ENCODE results near the gene PRADC1.

The PRADC1 gene

GRCh38 chr2:73265298-73266060 lies 32.4 kb upstream of the PRADC1 start:
- H4K20me1 ChIP-seq (ENCODE audit: insufficient read depth, low read length) = peaks cover 41% of the 10 kb centered on the region
- H3K79me2 ChIP-seq (ENCODE audit: insufficient read depth, low read length) = peaks cover 21% of the 10 kb centered on the region
- DNase-seq (no peak), ATAC-seq (ENCODE audit: insufficient read depth, low read depth) (no peak)
- peaks cover 81% of the 10 kb centered on the region for H3K36me3 ChIP-seq (ENCODE audit: insufficient read depth, low read length)
- no peak overlapping the region for H3K27ac ChIP-seq (ENCODE audit: low read length)
- no peak overlapping the region for H2AFZ ChIP-seq (ENCODE audit: low read depth, low read length)
- no peak overlapping the region for H3K4me2 ChIP-seq (ENCODE audit: insufficient read depth, low read length)
- no peaks in the 10 kb centered on the region for H3K27me3 ChIP-seq (ENCODE audit: insufficient read depth, low read length, poor library complexity)
- no peak overlapping the region for H3K4me3 ChIP-seq (ENCODE audit: low read depth in 1 of 2, low read length in 2 of 2)
- no peaks in the 10 kb centered on the region for H3K9me3 ChIP-seq (ENCODE audit: insufficient read depth, low read length, severe bottlenecking)
- TF ChIP-seq CTCF (IDR thresholded peaks at IDR 0.05; ENCODE audit: borderline replicate concordance, extremely low read depth, low read length, poor library complexity, severe bottlenecking) = no peak
- TF ChIP-seq EZH2 (IDR thresholded peaks at IDR 0.05; ENCODE audit: borderline replicate concordance, low read depth, low read length, severe bottlenecking) = no peak
- H3K9ac ChIP-seq (ENCODE audit: low read depth, low read length) = no peak overlapping the region
- H3K4me1 ChIP-seq (ENCODE audit: insufficient read depth, low read length) = no peaks in the 10 kb centered on the region

- peaks cover 14% of the 10 kb centered on the region for H3K79me2 ChIP-seq (ENCODE audit: insufficient read depth, low read length)
- ATAC-seq (ENCODE audit: insufficient read depth, low read depth) = no peak
- H3K36me3 ChIP-seq (ENCODE audit: insufficient read depth, low read length) = peaks cover 85% of the 10 kb centered on the region
- peaks cover 36% of the 10 kb centered on the region for H4K20me1 ChIP-seq (ENCODE audit: insufficient read depth, low read length)
- H3K9me3 ChIP-seq (ENCODE audit: insufficient read depth, low read length, severe bottlenecking) = no peaks in the 10 kb centered on the region
- no peak overlapping the region for H3K4me2 ChIP-seq (ENCODE audit: insufficient read depth, low read length)
- TF ChIP-seq CTCF (IDR thresholded peaks at IDR 0.05; ENCODE audit: borderline replicate concordance, extremely low read depth, low read length, poor library complexity, severe bottlenecking) (no peak), EZH2 (IDR thresholded peaks at IDR 0.05; ENCODE audit: borderline replicate concordance, low read depth, low read length, severe bottlenecking) (no peak)
- no peak for DNase-seq
- H3K4me1 ChIP-seq (ENCODE audit: insufficient read depth, low read length) = no peaks in the 10 kb centered on the region
- H3K27me3 ChIP-seq (ENCODE audit: insufficient read depth, low read length, poor library complexity) = no peaks in the 10 kb centered on the region
- no peak overlapping the region for H3K27ac ChIP-seq (ENCODE audit: low read length)
- H2AFZ ChIP-seq (ENCODE audit: low read depth, low read length) = no peak overlapping the region
- H3K4me3 ChIP-seq (ENCODE audit: low read depth in 1 of 2, low read length in 2 of 2) = no peak overlapping the region
- H3K9ac ChIP-seq (ENCODE audit: low read depth, low read length) = no peak overlapping the region
Observed at GRCh38 chr2:73264783-73265182, 31.7 kb upstream of the PRADC1 start.

- ATAC-seq (ENCODE audit: insufficient read depth, low read depth) = no peak
- H3K27me3 ChIP-seq (ENCODE audit: insufficient read depth, low read length, poor library complexity) = no peaks in the 10 kb centered on the region
- no peak overlapping the region for H3K27ac ChIP-seq (ENCODE audit: low read length)
- no peak for DNase-seq
- H3K4me1 ChIP-seq (ENCODE audit: insufficient read depth, low read length) = no peaks in the 10 kb centered on the region
- no peaks in the 10 kb centered on the region for H3K9me3 ChIP-seq (ENCODE audit: insufficient read depth, low read length, severe bottlenecking)
- peaks cover 88% of the 10 kb centered on the region for H3K36me3 ChIP-seq (ENCODE audit: insufficient read depth, low read length)
- no peak overlapping the region for H2AFZ ChIP-seq (ENCODE audit: low read depth, low read length)
- H3K4me3 ChIP-seq (ENCODE audit: low read depth in 1 of 2, low read length in 2 of 2) = no peak overlapping the region
- H3K79me2 ChIP-seq (ENCODE audit: insufficient read depth, low read length) = peaks cover 12% of the 10 kb centered on the region
- H3K9ac ChIP-seq (ENCODE audit: low read depth, low read length) = no peak overlapping the region
- H3K4me2 ChIP-seq (ENCODE audit: insufficient read depth, low read length) = no peak overlapping the region
- H4K20me1 ChIP-seq (ENCODE audit: insufficient read depth, low read length) = peaks cover 36% of the 10 kb centered on the region
- no peak for TF ChIP-seq EZH2 (IDR thresholded peaks at IDR 0.05; ENCODE audit: borderline replicate concordance, low read depth, low read length, severe bottlenecking)
- no peak for TF ChIP-seq CTCF (IDR thresholded peaks at IDR 0.05; ENCODE audit: borderline replicate concordance, extremely low read depth, low read length, poor library complexity, severe bottlenecking)
Observed at GRCh38 chr2:73264332-73264606, 31.2 kb upstream of the PRADC1 start.

All from DND-41 (cell line).